CD14-positive monocyte (primary cell): ENCODE data around the gene RITA1. TPM values are rescaled to one million over a fixed set of nuclear protein-coding genes. Genes with fewer than 3 reads are reported as not detected.

Source experiments
- DNase-seq, 3 donors: peaks; one replicate each; pipeline ENCODE4 v3.0.0-alpha.2; 2011 to 2022
- H2AFZ ChIP-seq: 2 replicates; pipeline ENCODE4 v1.6.0; 2012; ENCODE audit warnings: mild to moderate bottlenecking, low read depth, low read length, inconsistent platforms; ENCODE audit not compliant: insufficient read depth, poor library complexity, severe bottlenecking
- H3K27ac ChIP-seq, 2 donors: 1 replicate in 1 of 2; 2 replicates in 1 of 2; pipeline ENCODE4 v1.5.1; 2012 to 2013; ENCODE audit warnings: low read length in 2 of 2, control low read depth in 1 of 2, inconsistent platforms in 1 of 2, low read depth in 1 of 2, mild to moderate bottlenecking in 1 of 2
- H3K27me3 ChIP-seq, 2 donors: one replicate each; pipeline versions ENCODE4 v1.6.0 to v1.6.1; 2011 to 2013; ENCODE audit warnings: low read length in 2 of 2; ENCODE audit not compliant: control insufficient read depth in 2 of 2, insufficient read depth in 2 of 2
- H3K36me3 ChIP-seq, 2 donors: replicated peaks in 1 of 2; 1 replicate in 1 of 2; 2 replicates in 1 of 2; pipeline versions ENCODE4 v1.5.1 to v1.6.1; 2012 to 2013; ENCODE audit warnings: low read length in 2 of 2, control low read depth in 1 of 2, inconsistent platforms in 1 of 2, mild to moderate bottlenecking in 1 of 2; ENCODE audit not compliant: insufficient read depth in 2 of 2, control insufficient read depth in 1 of 2
- H3K4me1 ChIP-seq, 2 donors: 1 replicate in 1 of 2; 2 replicates in 1 of 2; pipeline versions ENCODE4 v1.5.1 to v1.6.1; 2012 to 2013; ENCODE audit warnings: low read length in 2 of 2, control low read depth in 1 of 2, inconsistent platforms in 1 of 2, mild to moderate bottlenecking in 1 of 2, moderate library complexity in 1 of 2; ENCODE audit not compliant: insufficient read depth in 2 of 2, control insufficient read depth in 1 of 2
- H3K4me2 ChIP-seq: replicated peaks from 2 replicates; pipeline ENCODE3; 2012; ENCODE audit warnings: low read length, moderate library complexity, mild to moderate bottlenecking; ENCODE audit not compliant: poor library complexity, severe bottlenecking; ENCODE audit errors: extremely low read depth
- H3K4me3 ChIP-seq, 3 experiments: fragments of 200-600 bp in 1 of 3; sonication (generic) in 1 of 3; replicated peaks in 1 of 3; 1 replicate in 2 of 3; 2 replicates in 1 of 3; pipeline ENCODE4 v1.5.1; 2011 to 2013; ENCODE audit warnings: low read length in 3 of 3, mild to moderate bottlenecking in 3 of 3, control low read depth in 2 of 3, low read depth in 2 of 3, inconsistent platforms in 1 of 3, moderate library complexity in 1 of 3
- H3K79me2 ChIP-seq: 2 replicates; pipeline ENCODE4 v1.6.0; 2012; ENCODE audit warnings: mild to moderate bottlenecking, control low read depth, inconsistent platforms, low read length, moderate library complexity; ENCODE audit not compliant: insufficient read depth
- H3K9ac ChIP-seq: 2 replicates; pipeline ENCODE4 v1.6.0; 2017; ENCODE audit warnings: low read length, mild to moderate bottlenecking; ENCODE audit not compliant: insufficient read depth, poor library complexity, severe bottlenecking
- H3K9me3 ChIP-seq, 2 donors: replicated peaks in 1 of 2; 1 replicate in 1 of 2; 2 replicates in 1 of 2; pipeline versions ENCODE4 v1.5.1 to v1.6.1; 2012 to 2013; ENCODE audit warnings: low read length in 2 of 2, control low read depth in 1 of 2; ENCODE audit not compliant: control insufficient read depth in 1 of 2, insufficient read depth in 1 of 2
- H4K20me1 ChIP-seq: 2 replicates; pipeline ENCODE4 v1.6.0; 2012; ENCODE audit warnings: mild to moderate bottlenecking, low read length, control low read depth, moderate library complexity; ENCODE audit not compliant: insufficient read depth
- H3K27ac Mint-ChIP-seq, 7 donors: one replicate each; pipeline ENCODE4 v1.8.0; 2020; ENCODE audit warnings: mild to moderate bottlenecking in 7 of 7, mixed read lengths in 7 of 7, moderate library complexity in 6 of 7, inconsistent platforms in 2 of 7
- H3K27me3 Mint-ChIP-seq, 3 donors: one replicate each; pipeline ENCODE4 v1.8.0; 2021 to 2022; ENCODE audit warnings: low read depth in 3 of 3, mild to moderate bottlenecking in 3 of 3, mixed read lengths in 3 of 3, moderate library complexity in 3 of 3, inconsistent platforms in 1 of 3
- H3K36me3 Mint-ChIP-seq, 2 donors: one replicate each; pipeline ENCODE4 v1.8.0; 2020; ENCODE audit warnings: mixed read lengths in 2 of 2, inconsistent platforms in 1 of 2, mild to moderate bottlenecking in 1 of 2
- H3K4me1 Mint-ChIP-seq: one replicate; pipeline ENCODE4 v1.8.0; 2020; ENCODE audit warnings: mild to moderate bottlenecking, mixed read lengths
- H3K4me3 Mint-ChIP-seq, 2 donors: one replicate each; pipeline ENCODE4 v1.8.0; 2020; ENCODE audit warnings: mild to moderate bottlenecking in 2 of 2, mixed read lengths in 2 of 2, moderate library complexity in 1 of 2
- H3K9me3 Mint-ChIP-seq, 7 donors: one replicate each; pipeline ENCODE4 v1.8.0; 2020 to 2022; ENCODE audit warnings: mixed read lengths in 7 of 7, mild to moderate bottlenecking in 6 of 7, moderate library complexity in 6 of 7, inconsistent platforms in 2 of 7
- WGBS: methylation state at CpG from one replicate; pipeline ENCODE4 v1.1.5; 2013; ENCODE audit warnings: missing lambda C conversion rate; ENCODE audit not compliant: insufficient coverage; 5-methylcytosine and 5-hydroxymethylcytosine counted together
- intact Hi-C, 2 donors: fragments of 100-400 bp; cut with micrococcal nuclease; formaldehyde crosslinking; loops; one replicate each; pipeline versions ENCODE4 v1.15.0 to v1.15.1; 2023
- polyA plus RNA-seq, 3 donors: library from polyadenylated mRNA; depleted of rRNA in 1 of 3; unstranded in 2 of 3; stranded (reverse) in 1 of 3; fragments of 300-500 nt in 2 of 3; fragments of >200 nt in 1 of 3; fragmentation: Illumina TruSeq in 2 of 3; gene quantifications; 1 replicate in 2 of 3; 2 replicates in 1 of 3; pipeline ENCODE4 v1.2.3, GENCODE V29; 2012 to 2021
- TF ChIP-seq, protein P1 (sequence below): fragments of 200-600 bp; IDR thresholded peaks from one replicate; pipeline ENCODE4 v1.8.0; 2022; ENCODE audit warnings: antibody characterized with exemption, mild to moderate bottlenecking

Gene RITA1
- polyA plus RNA-seq, 3 donors: 4.9 to 17.6 (median 16.4) TPM

GRCh38 chr12:113154351-113154973 lies 31.1 kb upstream of the RITA1 start:
- Histone ChIP-seq H3K4me3 (no peak overlapping the region), H2AFZ (peak overlapping the region; percentile 41), H3K4me1 (peaks cover 13 to 34% of the 10 kb centered on the region in 2 donors), H3K79me2 (no peaks in the 10 kb centered on the region), H3K4me2 (peak overlapping the region; percentile 29), H3K9ac (no peak overlapping the region), H3K9me3 (peaks cover 0 to 15% of the 10 kb centered on the region in 2 donors), H3K27me3 (peaks cover 31 to 60% of the 10 kb centered on the region in 2 donors), H4K20me1 (no peaks in the 10 kb centered on the region), H3K27ac (no peak overlapping the region), H3K36me3 (peaks cover 18 to 23% of the 10 kb centered on the region in 2 donors)
- peaks cover 60 to 70% (median 67%) of the 10 kb centered on the region in 3 donors for H3K27me3 Mint-ChIP-seq
- 2% methylated on average over 50 of the region's 51 CpGs for WGBS
- peaks cover 29 to 38% of the 10 kb centered on the region in 2 donors for H3K36me3 Mint-ChIP-seq
- peaks cover 30% of the 10 kb centered on the region for H3K4me1 Mint-ChIP-seq
- no peak for DNase-seq
- peak overlapping the region in 1 of 2 donors; percentile 83 for H3K4me3 Mint-ChIP-seq
- intact Hi-C loops: loop anchor here in 1 of 2 donors (5.0 to 10.0 kb wide), 2 partner anchors 107 to 270 kb away; no protein-coding TSS in a partner anchor
- no peak overlapping the region for H3K27ac Mint-ChIP-seq
- TF ChIP-seq, protein P1, sequence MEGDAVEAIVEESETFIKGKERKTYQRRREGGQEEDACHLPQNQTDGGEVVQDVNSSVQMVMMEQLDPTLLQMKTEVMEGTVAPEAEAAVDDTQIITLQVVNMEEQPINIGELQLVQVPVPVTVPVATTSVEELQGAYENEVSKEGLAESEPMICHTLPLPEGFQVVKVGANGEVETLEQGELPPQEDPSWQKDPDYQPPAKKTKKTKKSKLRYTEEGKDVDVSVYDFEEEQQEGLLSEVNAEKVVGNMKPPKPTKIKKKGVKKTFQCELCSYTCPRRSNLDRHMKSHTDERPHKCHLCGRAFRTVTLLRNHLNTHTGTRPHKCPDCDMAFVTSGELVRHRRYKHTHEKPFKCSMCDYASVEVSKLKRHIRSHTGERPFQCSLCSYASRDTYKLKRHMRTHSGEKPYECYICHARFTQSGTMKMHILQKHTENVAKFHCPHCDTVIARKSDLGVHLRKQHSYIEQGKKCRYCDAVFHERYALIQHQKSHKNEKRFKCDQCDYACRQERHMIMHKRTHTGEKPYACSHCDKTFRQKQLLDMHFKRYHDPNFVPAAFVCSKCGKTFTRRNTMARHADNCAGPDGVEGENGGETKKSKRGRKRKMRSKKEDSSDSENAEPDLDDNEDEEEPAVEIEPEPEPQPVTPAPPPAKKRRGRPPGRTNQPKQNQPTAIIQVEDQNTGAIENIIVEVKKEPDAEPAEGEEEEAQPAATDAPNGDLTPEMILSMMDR: no peak
- peaks cover 0 to 11% (median 8%) of the 10 kb centered on the region in 7 donors for H3K9me3 Mint-ChIP-seq

DNA sequence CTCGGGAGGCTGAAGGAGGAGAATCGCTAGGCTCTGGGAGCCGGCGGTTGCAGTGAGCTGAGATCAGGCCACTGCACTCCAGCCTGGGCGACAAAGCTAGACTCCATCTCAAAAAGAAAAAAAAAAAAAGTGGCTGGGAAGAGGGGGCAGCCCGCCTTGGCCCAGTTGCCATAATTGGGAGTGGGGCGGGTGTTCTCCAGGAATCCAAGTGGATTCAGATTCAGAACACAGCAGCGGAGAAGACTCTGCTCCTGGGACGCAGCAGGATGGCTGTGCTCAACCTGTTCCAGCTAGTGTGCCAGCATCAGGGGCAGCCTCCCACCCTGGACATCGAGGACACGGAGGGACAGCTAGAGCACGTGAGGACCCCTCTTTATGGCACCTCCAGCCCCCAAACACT lies 30.5 kb upstream of the RITA1 start:
- intact Hi-C loops: loop anchor here in 1 of 2 donors (10.0 kb wide), 1 partner anchor 270 kb away; no protein-coding TSS in a partner anchor
- Histone ChIP-seq H3K9ac (no peak overlapping the region), H3K4me3 (no peak overlapping the region), H4K20me1 (no peaks in the 10 kb centered on the region), H3K27ac (no peak overlapping the region), H3K36me3 (peaks cover 24 to 29% of the 10 kb centered on the region in 2 donors), H2AFZ (no peak overlapping the region), H3K79me2 (no peaks in the 10 kb centered on the region), H3K4me2 (no peak overlapping the region), H3K9me3 (peaks cover 0 to 15% of the 10 kb centered on the region in 2 donors), H3K4me1 (peaks cover 13 to 34% of the 10 kb centered on the region in 2 donors), H3K27me3 (peaks cover 31 to 58% of the 10 kb centered on the region in 2 donors)
- Mint-ChIP-seq H3K27me3 (peaks cover 54 to 64% (median 62%) of the 10 kb centered on the region in 3 donors), H3K4me1 (peaks cover 30% of the 10 kb centered on the region), H3K9me3 (peaks cover 0 to 11% (median 8%) of the 10 kb centered on the region in 7 donors), H3K27ac (peak overlapping the region in 1 of 7 donors; percentile 31), H3K4me3 (peak overlapping the region in 1 of 2 donors; percentile 70), H3K36me3 (peaks cover 34 to 44% of the 10 kb centered on the region in 2 donors)
- TF ChIP-seq, protein P1: no peak
- no peak for DNase-seq
- WGBS: 81% methylated on average over 7 of the region's 12 CpGs
